ENCODE measurements around the gene FBXL15. TPM values are rescaled to one million over a fixed set of nuclear protein-coding genes. Genes with fewer than 3 reads are reported as not detected.

The FBXL15 gene
- total and polyA plus RNA-seq, 9 of the 15 experiments (the other 6 are each of a cell fraction or from before 2014, with no cell fraction given): 0.08 to 25.9 (median 3.5) TPM

DNA sequence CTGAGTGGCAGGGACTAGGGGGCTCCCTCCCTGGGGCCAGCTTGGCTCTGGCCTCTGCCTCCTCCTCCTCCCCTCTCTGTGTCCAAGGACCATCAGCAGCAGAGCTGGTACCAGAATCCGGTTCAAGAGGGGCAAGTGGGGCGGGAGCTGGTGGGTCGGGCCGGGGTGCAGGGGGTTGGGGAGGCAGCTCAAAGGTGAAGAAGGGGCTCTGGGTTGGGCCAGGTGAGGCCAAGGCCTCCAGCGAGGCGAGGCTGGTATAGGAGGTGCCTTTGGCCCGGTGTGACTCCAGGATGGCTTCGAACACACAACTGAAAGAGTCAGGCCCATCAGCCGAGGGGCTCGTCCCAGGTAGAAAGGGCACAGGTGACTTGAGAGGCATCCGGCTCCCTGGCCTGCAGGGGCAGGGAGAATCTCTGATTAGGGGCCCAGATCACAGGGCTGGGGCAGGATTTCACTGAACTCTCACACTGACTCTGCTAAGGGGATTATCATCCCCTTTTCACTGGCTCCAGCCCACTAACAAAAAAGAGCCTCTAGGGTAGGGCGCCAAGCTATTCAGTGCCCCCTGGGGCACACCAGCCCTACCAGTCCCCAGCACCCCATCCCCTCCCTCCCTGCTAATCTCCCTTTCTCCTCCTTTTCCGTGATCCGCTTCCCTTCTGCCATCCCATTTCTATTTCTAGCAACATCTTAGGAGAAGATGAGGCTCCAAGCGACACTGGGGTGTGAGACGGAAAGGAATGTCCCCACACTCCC, 6.7 kb upstream of the FBXL15 start:
- Histone ChIP-seq H3K36me3 (ENCODE audit: control insufficient read depth, insufficient read depth, low read length) (no peaks in the 10 kb centered on the region), H3K4me3 (no peak overlapping the region), H3K79me2 (ENCODE audit: control insufficient read depth, insufficient read depth, low read length) (no peaks in the 10 kb centered on the region), H4K20me1 (replicated peaks; ENCODE audit: control insufficient read depth, insufficient read depth, low read length) (no peaks in the 10 kb centered on the region), H3K9ac (ENCODE audit: insufficient read depth in 1 of 2, low read depth in 2 of 2, low read length in 2 of 2) (no peak overlapping the region), H3K27ac (ENCODE audit: extremely low read depth, low read depth, low read length) (no peak overlapping the region), H3K4me2 (ENCODE audit: insufficient read depth, low read length) (no peak overlapping the region), H2AFZ (ENCODE audit: low read depth, low read length) (no peak overlapping the region), H3K4me1 (replicated peaks in 1 of 2; ENCODE audit: control insufficient read depth in 2 of 2, insufficient read depth in 2 of 2, low read length in 2 of 2) (peaks cover 0 to 35% of the 10 kb centered on the region in 2 experiments; a peak in 3 of 5 replicates), H3K27me3 (ENCODE audit: control insufficient read depth in 2 of 2, insufficient read depth in 2 of 2, low read length in 2 of 2) (peaks cover 10 to 37% of the 10 kb centered on the region in 2 experiments; a peak in 3 of 5 replicates), H3K9me1 (ENCODE audit: control insufficient read depth, insufficient read depth, low read length) (no peaks in the 10 kb centered on the region), H3K9me3 (replicated peaks; ENCODE audit: control insufficient read depth, insufficient read depth, low read depth, low read length) (no peaks in the 10 kb centered on the region)
- no peak for FAIRE-seq
- TF ChIP-seq POLR3G (IDR thresholded peaks at IDR 0.05; ENCODE audit: extremely low read depth, insufficient read length, insufficient replicate concordance) (no peak), CBFA2T2 (conservative IDR thresholded peaks at IDR 0.05) (no peak), GTF2A2 (tag; IDR thresholded peaks at IDR 0.05) (no peak), ZNF23 (CRISPR knock-in tag; IDR thresholded peaks at IDR 0.05) (no peak), CBX2 (IDR thresholded peaks at IDR 0.05; ENCODE audit: insufficient read depth, low read length, poor library complexity, severe bottlenecking) (no peak), MBD2 (IDR thresholded peaks at IDR 0.05; ENCODE audit: borderline replicate concordance, low read depth) (no peak), RAD51 (IDR thresholded peaks at IDR 0.05; ENCODE audit: borderline replicate concordance, low read depth) (no peak)
- TF ChIP-seq, protein P1, sequence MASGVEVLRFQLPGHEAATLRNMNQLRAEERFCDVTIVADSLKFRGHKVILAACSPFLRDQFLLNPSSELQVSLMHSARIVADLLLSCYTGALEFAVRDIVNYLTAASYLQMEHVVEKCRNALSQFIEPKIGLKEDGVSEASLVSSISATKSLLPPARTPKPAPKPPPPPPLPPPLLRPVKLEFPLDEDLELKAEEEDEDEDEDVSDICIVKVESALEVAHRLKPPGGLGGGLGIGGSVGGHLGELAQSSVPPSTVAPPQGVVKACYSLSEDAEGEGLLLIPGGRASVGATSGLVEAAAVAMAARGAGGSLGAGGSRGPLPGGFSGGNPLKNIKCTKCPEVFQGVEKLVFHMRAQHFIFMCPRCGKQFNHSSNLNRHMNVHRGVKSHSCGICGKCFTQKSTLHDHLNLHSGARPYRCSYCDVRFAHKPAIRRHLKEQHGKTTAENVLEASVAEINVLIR (CRISPR knock-in tag; IDR thresholded peaks at IDR 0.05): no peak
- TF ChIP-seq, protein P2, sequence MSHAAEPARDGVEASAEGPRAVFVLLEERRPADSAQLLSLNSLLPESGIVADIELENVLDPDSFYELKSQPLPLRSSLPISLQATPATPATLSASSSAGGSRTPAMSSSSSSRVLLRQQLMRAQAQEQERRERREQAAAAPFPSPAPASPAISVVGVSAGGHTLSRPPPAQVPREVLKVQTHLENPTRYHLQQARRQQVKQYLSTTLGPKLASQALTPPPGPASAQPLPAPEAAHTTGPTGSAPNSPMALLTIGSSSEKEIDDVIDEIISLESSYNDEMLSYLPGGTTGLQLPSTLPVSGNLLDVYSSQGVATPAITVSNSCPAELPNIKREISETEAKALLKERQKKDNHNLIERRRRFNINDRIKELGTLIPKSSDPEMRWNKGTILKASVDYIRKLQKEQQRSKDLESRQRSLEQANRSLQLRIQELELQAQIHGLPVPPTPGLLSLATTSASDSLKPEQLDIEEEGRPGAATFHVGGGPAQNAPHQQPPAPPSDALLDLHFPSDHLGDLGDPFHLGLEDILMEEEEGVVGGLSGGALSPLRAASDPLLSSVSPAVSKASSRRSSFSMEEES (CRISPR knock-in tag; IDR thresholded peaks at IDR 0.05): no peak
- WGBS (ENCODE audit: insufficient coverage, low coverage, missing lambda C conversion rate): 6% methylated on average over 6 of the region's 16 CpGs
- in situ Hi-C loops (cut with MboI) (no loop called here), intact Hi-C loops (cut with micrococcal nuclease) (no loop called here)
- no peak for DNase-seq (ENCODE audit: extremely low read depth in 1 of 4, low spot score in 3 of 4)
- POLR2A ChIA-PET: interaction anchor here (1.0 kb wide), 1 partner anchor 12 kb away, joined by 3 read pairs; no protein-coding TSS in a partner anchor
- BruUV-seq (replicated peaks): no TSS peak
- CTCF ChIA-PET (ENCODE audit: low intra/inter-chr PET ratio): no interaction called here
- no peak for ATAC-seq
